Adipose tissue (tissue), 3 donors: Measurements from ENCODE around the gene RTRAF. TPM values are rescaled to one million over a fixed set of nuclear protein-coding genes. Genes with fewer than 3 reads are reported as not detected.

Experiments used
- H3K27ac ChIP-seq: one replicate; pipeline ENCODE4 v1.5.1; 2013; ENCODE audit warnings: low read depth, low read length
- WGBS, 3 donors: extraction: QIAGEN DNeasy Blood & Tissue Kit; methylation state at CpG; one replicate each; pipeline ENCODE4 v1.1.7; 2013; 5-methylcytosine and 5-hydroxymethylcytosine counted together
- polyA plus RNA-seq, 3 donors: library from polyadenylated mRNA; stranded (reverse); fragments of 200-250 nt; gene quantifications; one replicate each; pipeline ENCODE4 v1.2.3, GENCODE V29; 2013
- donor health status: healthy with polysubstance abuse.
- donor health status: Bipolar disorder and iron deficiency.
- donor health status: healthy.

The RTRAF gene
- 100 to 1,000 TPM in 1 of 3 donors, 10 to 100 TPM in 2; 63.4 to 117 (median 99.2) TPM for polyA plus RNA-seq

- H3K27ac ChIP-seq = no peak within 1 kb of the TSS
- 0% methylated on average over 68 to 72 of the region's 72 CpGs for WGBS, 3 donors
Observed at GRCh38 chr14:51989293-51990234, at the start of gene RTRAF. Gene RTRAF, plus strand, starts transcription at chr14:51989546. Its CDS starts 94 bp downstream, at chr14:51989640.

- H3K27ac ChIP-seq = no peak overlapping the region
- WGBS, 3 donors = 66 to 74% (median 67%) methylated on average over 10 of the region's 10 CpGs
Observed at GRCh38 chr14:51939755-51940301, 49.5 kb upstream of the RTRAF start.

GRCh38 chr14:51942971-51943370, 46.4 kb upstream of the RTRAF start:
- WGBS, 3 donors = 81 to 96% (median 92%) methylated on average over 2 of the region's 2 CpGs
- H3K27ac ChIP-seq = no peak overlapping the region

GRCh38 chr14:51950007-51950406, 39.3 kb upstream of the RTRAF start:
- WGBS, 3 donors = 58 to 70% (median 67%) methylated on average over 2 of the region's 2 CpGs

GRCh38 chr14:51951656-51952055, 37.7 kb upstream of the RTRAF start:
- no peak overlapping the region for H3K27ac ChIP-seq
- 56 to 63% (median 62%) methylated on average over 3 of the region's 3 CpGs for WGBS, 3 donors

More at GRCh38 chr14:51950007-51950406, 39.3 kb upstream of the RTRAF start:
- H3K27ac ChIP-seq = no peak overlapping the region

GRCh38 chr14:51954031-51954430, 35.3 kb upstream of the RTRAF start:
- WGBS, 3 donors = 70 to 96% (median 95%) methylated on average over 2 of the region's 2 CpGs
- H3K27ac ChIP-seq = no peak overlapping the region

GRCh38 chr14:51954657-51955056, 34.7 kb upstream of the RTRAF start:
- 87 to 96% (median 95%) methylated on average over 3 of the region's 3 CpGs for WGBS, 3 donors
- H3K27ac ChIP-seq = no peak overlapping the region

GRCh38 chr14:51957950-51958349, 31.4 kb upstream of the RTRAF start:
- H3K27ac ChIP-seq = no peak overlapping the region
- WGBS, 3 donors = 42 to 54% (median 48%) methylated on average over 2 of the region's 2 CpGs

GRCh38 chr14:51959928-51960327, 29.4 kb upstream of the RTRAF start:
- WGBS, 3 donors = 86 to 99% (median 96%) methylated on average over 1 of the region's 1 CpG
- H3K27ac ChIP-seq = no peak overlapping the region

GRCh38 chr14:51960866-51961265, 28.5 kb upstream of the RTRAF start:
- H3K27ac ChIP-seq = no peak overlapping the region

GRCh38 chr14:51962711-51963110, 26.6 kb upstream of the RTRAF start:
- no peak overlapping the region for H3K27ac ChIP-seq
- WGBS, 3 donors = 11 to 29% (median 24%) methylated on average over 3 of the region's 3 CpGs

- WGBS, 3 donors = 13 to 27% (median 17%) methylated on average over 4 of the region's 4 CpGs
- H3K27ac ChIP-seq = no peak overlapping the region
Observed at GRCh38 chr14:51963286-51963685, 26.1 kb upstream of the RTRAF start.

GRCh38 chr14:51967521-51967920, 21.8 kb upstream of the RTRAF start:
- 71 to 88% (median 86%) methylated on average over 2 of the region's 2 CpGs for WGBS, 3 donors
- H3K27ac ChIP-seq = no peak overlapping the region

- no peak overlapping the region for H3K27ac ChIP-seq
- WGBS, 3 donors = 57 to 72% (median 71%) methylated on average over 6 of the region's 6 CpGs
Observed at GRCh38 chr14:51969852-51970540, 19.4 kb upstream of the RTRAF start.

- WGBS, 3 donors = 83 to 95% (median 94%) methylated on average over 7 of the region's 7 CpGs
- H3K27ac ChIP-seq = no peak overlapping the region
Observed at GRCh38 chr14:51972566-51972965, 16.8 kb upstream of the RTRAF start.

GRCh38 chr14:51977075-51977474, 12.3 kb upstream of the RTRAF start:
- WGBS, 3 donors = 87 to 93% (median 87%) methylated on average over 5 of the region's 5 CpGs
- no peak overlapping the region for H3K27ac ChIP-seq

GRCh38 chr14:51978681-51979085, 10.7 kb upstream of the RTRAF start:
- no peak overlapping the region for H3K27ac ChIP-seq
- WGBS, 3 donors = 41 to 46% (median 43%) methylated on average over 2 of the region's 2 CpGs

GRCh38 chr14:51979088-51979709, 10.1 kb upstream of the RTRAF start:
- H3K27ac ChIP-seq = no peak overlapping the region
- 20 to 28% (median 28%) methylated on average over 17 of the region's 17 CpGs for WGBS, 3 donors
